HFFc6 (cell line): ENCODE data around the gene ZNRF3. TPM values are rescaled to one million over a fixed set of nuclear protein-coding genes. Genes with fewer than 3 reads are reported as not detected.
A peak's percentile ranks its signal among the peaks of the same experiment; 100 is the strongest.
"Not testable (repeated sequence)": the region's sequence is repeated elsewhere in the genome, so short reads cannot be mapped to it uniquely, and the experiment has no call there.

ENCODE experiments used
- DNase-seq: peaks from one replicate; pipeline ENCODE4 v3.0.0-alpha.2; 2018
- H3K27ac Mint-ChIP-seq: 2 replicates; pipeline ENCODE4 v1.8.0; 2020; ENCODE audit warnings: mild to moderate bottlenecking, mixed read lengths
- H3K27me3 Mint-ChIP-seq: 2 replicates; pipeline ENCODE4 v1.8.0; 2021; ENCODE audit warnings: mild to moderate bottlenecking, moderate library complexity, mixed read lengths; ENCODE audit not compliant: insufficient read depth
- H3K36me3 Mint-ChIP-seq: 2 replicates; pipeline ENCODE4 v1.8.0; 2021; ENCODE audit warnings: low read depth, mixed read lengths
- H3K4me1 Mint-ChIP-seq: 2 replicates; pipeline ENCODE4 v1.8.0; 2020; ENCODE audit warnings: low read depth, mixed read lengths
- H3K4me3 Mint-ChIP-seq: 2 replicates; pipeline ENCODE4 v1.8.0; 2020; ENCODE audit warnings: mild to moderate bottlenecking, moderate library complexity, mixed read lengths
- H3K9me3 Mint-ChIP-seq: 2 replicates; pipeline ENCODE4 v1.8.0; 2020; ENCODE audit warnings: mild to moderate bottlenecking, mixed read lengths
- CTCF ChIP-seq: fragments of 200-600 bp; sonication (generic); IDR thresholded peaks from 2 replicates; pipeline ENCODE4 v1.5.0; 2021; ENCODE audit warnings: antibody characterized with exemption, mild to moderate bottlenecking
- total RNA-seq, 6 experiments: library from RNA; stranded (reverse); fragmentation: NEBNext Ultra II Directional; extraction: Animal tissue kit (Norgen Biotek cat#: 25700); gene quantifications; 2 replicates in 1 of 6; 3 replicates in 5 of 6; pipeline ENCODE4 v1.2.3, GENCODE V29; 2021

The ZNRF3 gene
- total RNA-seq, 6 experiments from 2014 or later: 3.3 to 4.7 (median 3.6) TPM

GRCh38 chr22:28904211-28904896 is 21.0 kb downstream of the ZNRF3 start:
- H3K4me3 Mint-ChIP-seq: peak overlapping the region; percentile 56
- DNase-seq: peak; percentile 32
- no peaks in the 10 kb centered on the region for H3K9me3 Mint-ChIP-seq
- TF ChIP-seq CTCF: no peak
- H3K36me3 Mint-ChIP-seq: no peaks in the 10 kb centered on the region
- H3K27ac Mint-ChIP-seq: peak overlapping the region; percentile 68
- H3K4me1 Mint-ChIP-seq: peaks cover 37% of the 10 kb centered on the region
- H3K27me3 Mint-ChIP-seq: no peaks in the 10 kb centered on the region; the same call in 1 of the 2 replicates

- TF ChIP-seq CTCF: no peak
- DNase-seq: no peak
- Mint-ChIP-seq H3K4me1 (peaks cover 33% of the 10 kb centered on the region), H3K36me3 (no peaks in the 10 kb centered on the region), H3K9me3 (no peaks in the 10 kb centered on the region), H3K27me3 (no peaks in the 10 kb centered on the region; the same call in 1 of the 2 replicates), H3K27ac (no peak overlapping the region), H3K4me3 (no peak overlapping the region)
Measured at GRCh38 chr22:28905256-28905832, 22.0 kb downstream of the ZNRF3 start.

DNA sequence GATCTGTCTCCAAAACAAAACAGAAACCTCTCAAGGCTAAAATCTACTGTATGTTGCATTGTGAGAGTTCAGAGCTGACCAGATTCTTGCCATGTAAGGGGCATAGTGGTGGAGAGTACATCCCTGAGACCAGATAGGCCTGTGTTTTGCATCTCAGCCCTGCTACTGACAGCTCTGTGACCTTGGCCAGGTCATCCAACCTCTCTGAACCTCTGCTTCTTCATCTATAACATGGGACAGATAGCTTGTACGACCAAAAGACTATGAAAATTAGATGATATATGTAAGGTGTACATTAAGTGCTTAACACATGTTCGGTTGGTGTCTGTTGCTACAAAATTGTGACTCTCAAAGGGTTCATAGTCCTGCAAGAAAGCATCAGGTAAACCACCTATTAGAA is 22.9 kb downstream of the ZNRF3 start:
- no peak for DNase-seq
- H3K27ac Mint-ChIP-seq: no peak overlapping the region
- no peaks in the 10 kb centered on the region; the same call in 1 of the 2 replicates for H3K27me3 Mint-ChIP-seq
- H3K4me3 Mint-ChIP-seq: no peak overlapping the region
- no peaks in the 10 kb centered on the region for H3K9me3 Mint-ChIP-seq
- TF ChIP-seq CTCF: no peak
- H3K4me1 Mint-ChIP-seq: peaks cover 42% of the 10 kb centered on the region
- no peaks in the 10 kb centered on the region for H3K36me3 Mint-ChIP-seq

DNA sequence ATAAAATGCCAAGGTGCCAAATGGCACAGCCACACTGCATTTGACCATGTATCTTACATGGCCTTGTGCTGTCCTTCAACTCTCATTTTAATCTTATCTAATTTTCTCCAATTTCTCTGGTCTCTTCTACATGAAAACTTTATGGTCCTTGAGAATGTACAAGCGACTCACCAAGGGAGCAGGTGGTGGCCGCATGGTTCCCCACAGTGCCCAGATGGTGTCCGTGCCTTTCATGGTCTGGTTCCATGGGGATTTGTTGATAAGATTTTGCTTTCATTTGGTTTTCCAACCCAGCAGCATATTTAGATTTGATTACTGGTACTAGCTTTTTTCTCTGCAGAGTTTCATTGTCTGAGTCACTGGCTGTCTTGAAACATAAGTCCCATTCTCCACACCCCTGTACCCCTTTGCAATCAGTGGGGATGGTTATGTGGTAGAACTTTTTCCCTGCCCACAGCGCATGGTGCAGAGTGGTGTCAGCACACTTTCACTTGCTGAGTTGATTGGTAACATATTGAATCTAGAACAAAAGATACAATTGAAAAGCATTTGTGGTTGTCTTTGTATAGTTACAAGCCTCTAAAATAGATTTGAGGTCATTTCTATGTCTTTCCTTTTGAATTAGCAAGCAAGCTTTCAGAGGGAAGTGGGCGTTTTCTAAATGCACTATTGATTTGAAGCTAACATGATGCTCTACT is 24.1 kb downstream of the ZNRF3 start:
- H3K27me3 Mint-ChIP-seq: no peaks in the 10 kb centered on the region; the same call in 1 of the 2 replicates
- H3K4me1 Mint-ChIP-seq: peaks cover 54% of the 10 kb centered on the region
- TF ChIP-seq CTCF: no peak
- no peak for DNase-seq
- no peaks in the 10 kb centered on the region for H3K9me3 Mint-ChIP-seq
- no peaks in the 10 kb centered on the region for H3K36me3 Mint-ChIP-seq
- no peak overlapping the region for H3K27ac Mint-ChIP-seq
- no peak overlapping the region for H3K4me3 Mint-ChIP-seq

GRCh38 chr22:28908810-28909209 is 25.4 kb downstream of the ZNRF3 start:
- H3K4me1 Mint-ChIP-seq: peaks cover 45% of the 10 kb centered on the region
- not testable (repeated sequence) for H3K27me3 Mint-ChIP-seq, H3K27ac Mint-ChIP-seq

DNA sequence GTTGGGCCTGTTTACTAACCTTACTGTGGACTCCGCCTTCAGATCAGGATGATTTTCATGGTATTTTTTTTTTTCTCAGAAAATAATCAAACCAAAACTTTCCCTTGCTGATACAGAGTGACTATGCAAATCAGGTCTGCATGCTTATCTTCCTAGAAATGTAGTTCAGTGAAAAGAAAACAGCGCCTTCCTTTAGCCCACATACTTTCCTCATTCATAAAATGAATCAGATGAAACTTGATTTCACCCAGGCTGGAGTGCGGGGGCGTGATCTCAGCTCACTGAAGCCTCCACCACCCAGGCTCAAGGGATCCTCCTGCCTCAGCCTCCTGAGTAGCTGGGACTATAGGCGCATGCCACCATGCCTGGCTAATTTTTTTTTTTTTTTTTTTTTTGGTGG is 26.0 kb downstream of the ZNRF3 start:
- H3K27me3 Mint-ChIP-seq: no peaks in the 10 kb centered on the region; the same call in 1 of the 2 replicates
- no peaks in the 10 kb centered on the region for H3K9me3 Mint-ChIP-seq
- no peaks in the 10 kb centered on the region for H3K36me3 Mint-ChIP-seq
- H3K27ac Mint-ChIP-seq: no peak overlapping the region
- no peak for TF ChIP-seq CTCF
- DNase-seq: no peak
- H3K4me1 Mint-ChIP-seq: peaks cover 39% of the 10 kb centered on the region
- no peak overlapping the region for H3K4me3 Mint-ChIP-seq

More at GRCh38 chr22:28908810-28909209, 25.4 kb downstream of the ZNRF3 start:
- not testable (repeated sequence) for H3K9me3 Mint-ChIP-seq, H3K4me3 Mint-ChIP-seq, DNase-seq, H3K36me3 Mint-ChIP-seq
